Measurements from ENCODE around the gene RGL2.

The RGL2 gene

GRCh38 chr6:33296797-33297405, 1.8 kb downstream of the RGL2 start:
- TF ChIP-seq, protein P1, sequence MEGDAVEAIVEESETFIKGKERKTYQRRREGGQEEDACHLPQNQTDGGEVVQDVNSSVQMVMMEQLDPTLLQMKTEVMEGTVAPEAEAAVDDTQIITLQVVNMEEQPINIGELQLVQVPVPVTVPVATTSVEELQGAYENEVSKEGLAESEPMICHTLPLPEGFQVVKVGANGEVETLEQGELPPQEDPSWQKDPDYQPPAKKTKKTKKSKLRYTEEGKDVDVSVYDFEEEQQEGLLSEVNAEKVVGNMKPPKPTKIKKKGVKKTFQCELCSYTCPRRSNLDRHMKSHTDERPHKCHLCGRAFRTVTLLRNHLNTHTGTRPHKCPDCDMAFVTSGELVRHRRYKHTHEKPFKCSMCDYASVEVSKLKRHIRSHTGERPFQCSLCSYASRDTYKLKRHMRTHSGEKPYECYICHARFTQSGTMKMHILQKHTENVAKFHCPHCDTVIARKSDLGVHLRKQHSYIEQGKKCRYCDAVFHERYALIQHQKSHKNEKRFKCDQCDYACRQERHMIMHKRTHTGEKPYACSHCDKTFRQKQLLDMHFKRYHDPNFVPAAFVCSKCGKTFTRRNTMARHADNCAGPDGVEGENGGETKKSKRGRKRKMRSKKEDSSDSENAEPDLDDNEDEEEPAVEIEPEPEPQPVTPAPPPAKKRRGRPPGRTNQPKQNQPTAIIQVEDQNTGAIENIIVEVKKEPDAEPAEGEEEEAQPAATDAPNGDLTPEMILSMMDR (IDR thresholded peaks at IDR 0.05; ENCODE audit: extremely low read depth, missing control alignments) = no peak
- no peak for DNase-seq (ENCODE audit: low spot score)

- TF ChIP-seq, protein P1 (IDR thresholded peaks at IDR 0.05; ENCODE audit: extremely low read depth, missing control alignments) = no peak
- DNase-seq (ENCODE audit: low spot score) = no peak
Measured at GRCh38 chr6:33295621-33296369, 2.9 kb downstream of the RGL2 start.

DNA sequence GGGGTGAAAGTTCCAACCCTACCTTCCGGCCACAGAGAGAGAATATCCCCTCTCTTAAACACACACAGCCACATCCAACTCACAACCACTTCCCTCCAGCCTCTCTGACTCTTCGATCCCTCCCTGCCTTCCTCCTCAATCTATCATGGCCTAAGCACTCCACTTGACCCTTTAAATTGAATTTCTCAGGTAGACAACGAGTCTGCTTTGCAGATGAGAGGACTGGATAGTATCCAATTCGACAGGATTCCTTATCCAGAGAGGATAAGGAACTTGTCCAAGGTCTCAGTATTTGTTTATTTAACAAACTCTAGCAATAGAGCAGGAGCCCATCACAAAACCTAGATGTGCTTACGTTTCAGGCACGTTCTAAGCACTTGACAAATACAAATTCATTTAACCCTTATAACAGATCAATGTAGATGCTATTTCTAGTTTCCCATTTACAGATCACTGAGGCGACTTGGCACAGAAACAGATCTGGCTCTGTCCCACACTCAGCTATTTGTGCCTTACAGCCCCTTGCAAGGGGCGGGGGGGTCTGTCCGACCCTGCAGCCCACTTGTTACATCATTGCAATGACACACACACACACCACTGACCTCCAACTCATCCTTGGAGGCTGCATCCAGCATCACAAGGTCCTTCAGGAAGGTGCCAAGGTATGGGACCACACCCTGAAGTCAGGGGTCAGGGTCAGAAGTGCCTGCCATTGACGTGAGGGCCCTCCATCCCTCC, 4.5 kb downstream of the RGL2 start:
- no peak for DNase-seq (ENCODE audit: low spot score)
- TF ChIP-seq, protein P1 (IDR thresholded peaks at IDR 0.05; ENCODE audit: extremely low read depth, missing control alignments) = no peak

DNA sequence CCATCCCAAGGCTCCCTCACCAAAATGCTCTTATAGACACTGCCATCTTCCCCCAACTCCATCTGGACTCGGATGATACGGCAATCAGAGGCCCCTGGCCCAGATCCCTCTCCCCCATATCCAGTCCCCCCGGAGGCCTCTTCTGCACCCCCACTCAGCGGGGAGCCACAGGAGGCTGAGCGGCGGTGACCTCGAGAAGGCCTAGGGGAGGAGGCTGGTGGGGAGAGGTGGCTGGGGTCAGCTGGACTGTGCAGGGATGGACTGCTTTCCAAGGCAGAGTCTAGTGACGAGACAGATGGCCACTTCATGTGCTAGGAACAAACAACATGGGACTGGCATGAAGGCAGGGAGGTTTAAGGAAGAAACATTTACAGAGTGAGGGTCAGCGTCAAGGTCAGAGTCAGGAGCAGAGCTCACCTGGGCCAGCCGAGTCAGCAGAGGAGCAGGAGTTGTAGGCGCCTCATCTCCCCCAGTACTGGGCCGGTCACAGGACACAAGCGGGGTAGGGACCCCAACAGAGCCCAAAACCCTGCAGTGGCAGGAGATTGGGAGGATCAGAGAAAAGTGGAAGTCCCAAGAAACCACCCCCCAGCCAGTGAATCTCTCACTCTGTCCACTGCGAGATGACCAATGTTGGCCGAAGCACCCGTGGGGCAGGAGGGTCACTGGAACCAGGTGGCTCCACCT, 5.6 kb downstream of the RGL2 start:
- DNase-seq (ENCODE audit: low spot score) = no peak
- TF ChIP-seq, protein P1 (IDR thresholded peaks at IDR 0.05; ENCODE audit: extremely low read depth, missing control alignments) = no peak

- TF ChIP-seq, protein P1 (IDR thresholded peaks at IDR 0.05; ENCODE audit: extremely low read depth, missing control alignments) = no peak
- DNase-seq (ENCODE audit: low spot score) = no peak
Measured at GRCh38 chr6:33290459-33290858, 8.3 kb downstream of the RGL2 start.

DNA sequence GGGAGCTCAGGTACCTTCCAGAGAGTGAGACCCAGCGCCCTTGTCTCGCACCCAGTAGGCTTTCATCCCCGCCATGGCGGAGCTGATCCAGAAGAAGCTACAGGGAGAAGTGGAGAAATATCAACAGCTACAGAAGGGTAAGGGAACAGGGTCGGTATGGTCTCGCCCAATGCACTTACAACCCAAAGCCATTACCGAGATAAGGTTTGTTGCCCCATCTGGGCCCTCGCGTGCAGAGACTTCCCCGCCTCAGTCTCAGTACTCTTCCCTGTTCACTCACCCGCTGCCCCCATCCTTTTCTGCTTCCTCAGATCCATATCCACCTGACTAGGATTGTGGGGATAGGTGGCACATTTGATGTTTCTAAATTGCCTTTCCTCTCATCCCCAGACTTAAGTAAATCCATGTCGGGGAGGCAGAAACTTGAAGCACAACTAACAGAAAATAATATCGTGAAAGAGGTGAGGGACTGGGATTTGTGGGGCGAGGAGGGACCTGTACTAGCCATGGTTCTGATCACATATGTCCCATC, 8.9 kb downstream of the RGL2 start:
- DNase-seq (ENCODE audit: low spot score) = no peak
- TF ChIP-seq, protein P1 (IDR thresholded peaks at IDR 0.05; ENCODE audit: extremely low read depth, missing control alignments) = no peak

Measured in GM20000 (cell line).